DND-41 (cell line): ENCODE data around the gene CREG2.

Experiments used
- CTCF ChIP-seq: IDR thresholded peaks from 2 replicates; pipeline ENCODE4 v1.5.1; 2012; ENCODE audit warnings: borderline replicate concordance, low read length, moderate library complexity, mild to moderate bottlenecking; ENCODE audit not compliant: poor library complexity, severe bottlenecking; ENCODE audit errors: extremely low read depth
- EZH2 ChIP-seq: IDR thresholded peaks from 3 replicates; pipeline ENCODE4 v1.6.1; 2012; ENCODE audit warnings: borderline replicate concordance, low read depth, mild to moderate bottlenecking, moderate library complexity, low read length, inconsistent platforms; ENCODE audit not compliant: severe bottlenecking

- no peak for TF ChIP-seq CTCF
- TF ChIP-seq EZH2: no peak
Observed at GRCh38 chr2:101428422-101429176, 41.3 kb upstream of the CREG2 start.
